HepG2 (cell line): ENCODE results near the gene PA2G4. TPM values are rescaled to one million over a fixed set of nuclear protein-coding genes. Genes with fewer than 3 reads are reported as not detected.

Experiments
- ESRRA ChIP-seq: sonication (generic); formaldehyde crosslinking; IDR thresholded peaks from 2 replicates; pipeline ENCODE4 v1.5.1; 2020; ENCODE audit warnings: mild to moderate bottlenecking, low read depth, missing genetic modification reagents
- HES4 ChIP-seq: sonication (generic); formaldehyde crosslinking; IDR thresholded peaks from 2 replicates; pipeline ENCODE4 v1.9.0; 2021; ENCODE audit warnings: mild to moderate bottlenecking, missing genetic modification reagents, borderline replicate concordance
- KDM5A ChIP-seq: fragments of 200-600 bp; sonication (generic); IDR thresholded peaks from 2 replicates; pipeline ENCODE4 v1.7.0; 2018; ENCODE audit warnings: antibody characterized with exemption, mild to moderate bottlenecking, low read length, borderline replicate concordance
- RBFOX2 ChIP-seq: fragments of 200-400 bp; formaldehyde crosslinking; IDR thresholded peaks from 2 replicates; pipeline ENCODE4 v1.6.1; 2017; ENCODE audit warnings: low read depth, mild to moderate bottlenecking, low read length
- RFX1 ChIP-seq: fragments of 450-650 bp; IDR thresholded peaks from 2 replicates; pipeline ENCODE4 v1.6.1; 2017
- STAT6 ChIP-seq: sonication (generic); formaldehyde crosslinking; IDR thresholded peaks from 2 replicates; pipeline ENCODE4 v1.4.0; 2020; ENCODE audit warnings: missing genetic modification reagents, mild to moderate bottlenecking, borderline replicate concordance
- TCF7L2 ChIP-seq: IDR thresholded peaks from 2 replicates; pipeline ENCODE4 v1.6.1; 2011; ENCODE audit warnings: mild to moderate bottlenecking, low read depth, low read length, moderate library complexity
- ZBTB3 ChIP-seq: sonication (generic); formaldehyde crosslinking; IDR thresholded peaks from 2 replicates; pipeline ENCODE4 v1.4.0; 2020; ENCODE audit warnings: low read depth, mild to moderate bottlenecking, moderate library complexity, missing genetic modification reagents, borderline replicate concordance
- ZNF124 ChIP-seq: sonication (generic); formaldehyde crosslinking; IDR thresholded peaks from 2 replicates; pipeline ENCODE4 v1.4.0; 2020; ENCODE audit warnings: missing genetic modification reagents
- ZNF607 ChIP-seq: sonication (generic); formaldehyde crosslinking; IDR thresholded peaks from 2 replicates; pipeline ENCODE4 v1.5.1; 2020; ENCODE audit warnings: missing genetic modification reagents, mild to moderate bottlenecking, borderline replicate concordance
- polyA plus RNA-seq, 8 experiments: library from polyadenylated mRNA; depleted of rRNA in 3 of 8; stranded (reverse) in 7 of 8; unstranded in 1 of 8; fragments of >200 nt; fragmentation: Illumina TruSeq in 4 of 8; extraction: Trizol in 4 of 8; gene quantifications; 2 replicates each; pipeline versions ENCODE4 v1.2.1 to v1.2.3, GENCODE V29; 2011 to 2016; ENCODE audit warnings: low read depth in 4 of 8, missing spikeins in 1 of 8, mixed read lengths in 1 of 8; ENCODE audit not compliant: insufficient read depth in 1 of 8
- total RNA-seq, 5 experiments: library from RNA; depleted of rRNA; stranded (reverse); fragments of >200 nt; fragmentation: Illumina TruSeq; extraction: Trizol; gene quantifications; 2 replicates each; pipeline ENCODE4 v1.2.3, GENCODE V29; 2016; ENCODE audit warnings: low read depth in 1 of 5
- TF ChIP-seq, protein P1 (sequence below): IDR thresholded peaks from 2 replicates; pipeline ENCODE4 v1.6.1; 2012; ENCODE audit warnings: low read length, improper control_type of control experiment
- TF ChIP-seq, protein P2 (sequence below): sonication (generic); formaldehyde crosslinking; IDR thresholded peaks from 2 replicates; pipeline ENCODE4 v1.8.0; 2023; ENCODE audit warnings: mild to moderate bottlenecking, missing genetic modification reagents
- TF ChIP-seq, protein P3 (sequence below): sonication (generic); formaldehyde crosslinking; IDR thresholded peaks from 2 replicates; pipeline ENCODE4 v1.5.0; 2020; ENCODE audit warnings: mild to moderate bottlenecking, missing genetic modification reagents, borderline replicate concordance

Gene PA2G4
- total and polyA plus RNA-seq, 2 of the 13 experiments (the other 11 are each of a cell fraction or from before 2014, with no cell fraction given), result 147 to 240 TPM

- TF ChIP-seq ZNF124 (peak; percentile 42; the same call in 1 of the 2 replicates), ESRRA (CRISPR knock-in tag) (no peak; the same call in 1 of the 2 replicates), KDM5A (peak; percentile 69; the same call in 1 of the 2 replicates), RFX1 (no peak), STAT6 (CRISPR knock-in tag) (no peak), TCF7L2 (no peak), ZBTB3 (no peak), HES4 (CRISPR knock-in tag) (no peak), ZNF607 (CRISPR knock-in tag) (no peak; the same call in 1 of the 2 replicates), RBFOX2 (peak; percentile 86)
- TF ChIP-seq, protein P1, sequence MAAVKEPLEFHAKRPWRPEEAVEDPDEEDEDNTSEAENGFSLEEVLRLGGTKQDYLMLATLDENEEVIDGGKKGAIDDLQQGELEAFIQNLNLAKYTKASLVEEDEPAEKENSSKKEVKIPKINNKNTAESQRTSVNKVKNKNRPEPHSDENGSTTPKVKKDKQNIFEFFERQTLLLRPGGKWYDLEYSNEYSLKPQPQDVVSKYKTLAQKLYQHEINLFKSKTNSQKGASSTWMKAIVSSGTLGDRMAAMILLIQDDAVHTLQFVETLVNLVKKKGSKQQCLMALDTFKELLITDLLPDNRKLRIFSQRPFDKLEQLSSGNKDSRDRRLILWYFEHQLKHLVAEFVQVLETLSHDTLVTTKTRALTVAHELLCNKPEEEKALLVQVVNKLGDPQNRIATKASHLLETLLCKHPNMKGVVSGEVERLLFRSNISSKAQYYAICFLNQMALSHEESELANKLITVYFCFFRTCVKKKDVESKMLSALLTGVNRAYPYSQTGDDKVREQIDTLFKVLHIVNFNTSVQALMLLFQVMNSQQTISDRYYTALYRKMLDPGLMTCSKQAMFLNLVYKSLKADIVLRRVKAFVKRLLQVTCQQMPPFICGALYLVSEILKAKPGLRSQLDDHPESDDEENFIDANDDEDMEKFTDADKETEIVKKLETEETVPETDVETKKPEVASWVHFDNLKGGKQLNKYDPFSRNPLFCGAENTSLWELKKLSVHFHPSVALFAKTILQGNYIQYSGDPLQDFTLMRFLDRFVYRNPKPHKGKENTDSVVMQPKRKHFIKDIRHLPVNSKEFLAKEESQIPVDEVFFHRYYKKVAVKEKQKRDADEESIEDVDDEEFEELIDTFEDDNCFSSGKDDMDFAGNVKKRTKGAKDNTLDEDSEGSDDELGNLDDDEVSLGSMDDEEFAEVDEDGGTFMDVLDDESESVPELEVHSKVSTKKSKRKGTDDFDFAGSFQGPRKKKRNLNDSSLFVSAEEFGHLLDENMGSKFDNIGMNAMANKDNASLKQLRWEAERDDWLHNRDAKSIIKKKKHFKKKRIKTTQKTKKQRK, result no peak
- TF ChIP-seq, protein P2, sequence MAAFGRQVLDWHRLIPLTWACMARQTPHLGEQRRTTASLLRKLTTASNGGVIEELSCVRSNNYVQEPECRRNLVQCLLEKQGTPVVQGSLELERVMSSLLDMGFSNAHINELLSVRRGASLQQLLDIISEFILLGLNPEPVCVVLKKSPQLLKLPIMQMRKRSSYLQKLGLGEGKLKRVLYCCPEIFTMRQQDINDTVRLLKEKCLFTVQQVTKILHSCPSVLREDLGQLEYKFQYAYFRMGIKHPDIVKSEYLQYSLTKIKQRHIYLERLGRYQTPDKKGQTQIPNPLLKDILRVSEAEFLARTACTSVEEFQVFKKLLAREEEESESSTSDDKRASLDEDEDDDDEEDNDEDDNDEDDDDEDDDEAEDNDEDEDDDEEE (CRISPR knock-in tag), result no peak
- TF ChIP-seq, protein P3, sequence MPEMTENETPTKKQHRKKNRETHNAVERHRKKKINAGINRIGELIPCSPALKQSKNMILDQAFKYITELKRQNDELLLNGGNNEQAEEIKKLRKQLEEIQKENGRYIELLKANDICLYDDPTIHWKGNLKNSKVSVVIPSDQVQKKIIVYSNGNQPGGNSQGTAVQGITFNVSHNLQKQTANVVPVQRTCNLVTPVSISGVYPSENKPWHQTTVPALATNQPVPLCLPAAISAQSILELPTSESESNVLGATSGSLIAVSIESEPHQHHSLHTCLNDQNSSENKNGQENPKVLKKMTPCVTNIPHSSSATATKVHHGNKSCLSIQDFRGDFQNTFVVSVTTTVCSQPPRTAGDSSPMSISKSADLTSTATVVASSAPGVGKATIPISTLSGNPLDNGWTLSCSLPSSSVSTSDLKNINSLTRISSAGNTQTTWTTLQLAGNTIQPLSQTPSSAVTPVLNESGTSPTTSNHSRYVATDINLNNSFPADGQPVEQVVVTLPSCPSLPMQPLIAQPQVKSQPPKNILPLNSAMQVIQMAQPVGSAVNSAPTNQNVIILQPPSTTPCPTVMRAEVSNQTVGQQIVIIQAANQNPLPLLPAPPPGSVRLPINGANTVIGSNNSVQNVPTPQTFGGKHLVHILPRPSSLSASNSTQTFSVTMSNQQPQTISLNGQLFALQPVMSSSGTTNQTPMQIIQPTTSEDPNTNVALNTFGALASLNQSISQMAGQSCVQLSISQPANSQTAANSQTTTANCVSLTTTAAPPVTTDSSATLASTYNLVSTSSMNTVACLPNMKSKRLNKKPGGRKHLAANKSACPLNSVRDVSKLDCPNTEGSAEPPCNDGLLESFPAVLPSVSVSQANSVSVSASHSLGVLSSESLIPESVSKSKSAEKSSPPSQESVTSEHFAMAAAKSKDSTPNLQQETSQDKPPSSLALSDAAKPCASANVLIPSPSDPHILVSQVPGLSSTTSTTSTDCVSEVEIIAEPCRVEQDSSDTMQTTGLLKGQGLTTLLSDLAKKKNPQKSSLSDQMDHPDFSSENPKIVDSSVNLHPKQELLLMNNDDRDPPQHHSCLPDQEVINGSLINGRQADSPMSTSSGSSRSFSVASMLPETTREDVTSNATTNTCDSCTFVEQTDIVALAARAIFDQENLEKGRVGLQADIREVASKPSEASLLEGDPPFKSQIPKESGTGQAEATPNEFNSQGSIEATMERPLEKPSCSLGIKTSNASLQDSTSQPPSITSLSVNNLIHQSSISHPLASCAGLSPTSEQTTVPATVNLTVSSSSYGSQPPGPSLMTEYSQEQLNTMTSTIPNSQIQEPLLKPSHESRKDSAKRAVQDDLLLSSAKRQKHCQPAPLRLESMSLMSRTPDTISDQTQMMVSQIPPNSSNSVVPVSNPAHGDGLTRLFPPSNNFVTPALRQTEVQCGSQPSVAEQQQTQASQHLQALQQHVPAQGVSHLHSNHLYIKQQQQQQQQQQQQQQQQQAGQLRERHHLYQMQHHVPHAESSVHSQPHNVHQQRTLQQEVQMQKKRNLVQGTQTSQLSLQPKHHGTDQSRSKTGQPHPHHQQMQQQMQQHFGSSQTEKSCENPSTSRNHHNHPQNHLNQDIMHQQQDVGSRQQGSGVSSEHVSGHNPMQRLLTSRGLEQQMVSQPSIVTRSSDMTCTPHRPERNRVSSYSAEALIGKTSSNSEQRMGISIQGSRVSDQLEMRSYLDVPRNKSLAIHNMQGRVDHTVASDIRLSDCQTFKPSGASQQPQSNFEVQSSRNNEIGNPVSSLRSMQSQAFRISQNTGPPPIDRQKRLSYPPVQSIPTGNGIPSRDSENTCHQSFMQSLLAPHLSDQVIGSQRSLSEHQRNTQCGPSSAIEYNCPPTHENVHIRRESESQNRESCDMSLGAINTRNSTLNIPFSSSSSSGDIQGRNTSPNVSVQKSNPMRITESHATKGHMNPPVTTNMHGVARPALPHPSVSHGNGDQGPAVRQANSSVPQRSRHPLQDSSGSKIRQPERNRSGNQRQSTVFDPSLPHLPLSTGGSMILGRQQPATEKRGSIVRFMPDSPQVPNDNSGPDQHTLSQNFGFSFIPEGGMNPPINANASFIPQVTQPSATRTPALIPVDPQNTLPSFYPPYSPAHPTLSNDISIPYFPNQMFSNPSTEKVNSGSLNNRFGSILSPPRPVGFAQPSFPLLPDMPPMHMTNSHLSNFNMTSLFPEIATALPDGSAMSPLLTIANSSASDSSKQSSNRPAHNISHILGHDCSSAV, result no peak
These were observed 47.9 kb downstream of the PA2G4 start, which contains the start of gene MYL6B (continued) for GRCh38 chr12:56152132-56152755.
